Activated CD4-positive, alpha-beta T cell treated with anti-CD3 and anti-CD28 coated beads for 24 hours (primary cell): ENCODE data around the gene OTOR.
A peak's percentile ranks its signal among the peaks of the same experiment; 100 is the strongest.

Experiments used
- DNase-seq, 2 donors: peaks; one replicate each; pipeline ENCODE4 v3.0.0-alpha.2; 2020; ENCODE audit warnings: low read depth in 2 of 2

OTOR gene

GRCh38 chr20:16748308-16748900 lies at the start of gene OTOR:
Gene OTOR, plus strand, starts transcription at chr20:16748358. Its CDS starts 44 bp downstream, at chr20:16748402.
- no peak for DNase-seq

GRCh38 chr20:16699293-16699692 lies 48.9 kb upstream of the OTOR start:
- no peak for DNase-seq

GRCh38 chr20:16701296-16701695 lies 46.9 kb upstream of the OTOR start:
- no peak for DNase-seq

GRCh38 chr20:16703570-16703969 lies 44.6 kb upstream of the OTOR start:
- DNase-seq, result no peak

GRCh38 chr20:16707674-16708073 lies 40.5 kb upstream of the OTOR start:
- no peak for DNase-seq

- no peak for DNase-seq
Observed at GRCh38 chr20:16708602-16709001, 39.6 kb upstream of the OTOR start.

- no peak for DNase-seq
Observed at GRCh38 chr20:16709017-16709416, 39.1 kb upstream of the OTOR start.

- DNase-seq, result no peak
Observed at GRCh38 chr20:16710781-16711180, 37.4 kb upstream of the OTOR start.

- no peak for DNase-seq
Observed at GRCh38 chr20:16711661-16712258, 36.4 kb upstream of the OTOR start.

- no peak for DNase-seq
Observed at GRCh38 chr20:16712511-16712947, 35.6 kb upstream of the OTOR start.

- no peak for DNase-seq
Observed at GRCh38 chr20:16713066-16713465, 35.1 kb upstream of the OTOR start.

- DNase-seq, result no peak
Observed at GRCh38 chr20:16714242-16714641, 33.9 kb upstream of the OTOR start.

GRCh38 chr20:16714751-16715150 lies 33.4 kb upstream of the OTOR start:
- no peak for DNase-seq

GRCh38 chr20:16719421-16719820 lies 28.7 kb upstream of the OTOR start:
- no peak for DNase-seq

- DNase-seq, result no peak
Observed at GRCh38 chr20:16729080-16729479, 19.1 kb upstream of the OTOR start.

GRCh38 chr20:16729565-16730460 lies 18.3 kb upstream of the OTOR start, which contains the start of gene SNRPB2:
Gene SNRPB2, plus strand, starts transcription at chr20:16730026. Its CDS starts 1,677 bp downstream, at chr20:16731703.
- DNase-seq, result peak; percentile 80 to 83

- no peak for DNase-seq
Observed at GRCh38 chr20:16732506-16733152, 15.5 kb upstream of the OTOR start.

- no peak for DNase-seq
Observed at GRCh38 chr20:16740365-16741072, 7.6 kb upstream of the OTOR start.

GRCh38 chr20:16744178-16744807 lies 3.9 kb upstream of the OTOR start:
- DNase-seq, result no peak

GRCh38 chr20:16745204-16745603 lies 3.0 kb upstream of the OTOR start:
- no peak for DNase-seq

GRCh38 chr20:16747291-16747811 lies 807 bp upstream of the OTOR start:
- no peak for DNase-seq
